NB4 (cell line): ENCODE results near the gene ONECUT2.
"Not testable (repeated sequence)": the region's sequence is repeated elsewhere in the genome, so short reads cannot be mapped to it uniquely, and the experiment has no call there.

ENCODE experiments used
- DNase-seq: peaks from one replicate; pipeline ENCODE4 v3.0.0; 2010; ENCODE audit warnings: low read depth
- H3K4me3 ChIP-seq: one replicate; pipeline ENCODE4 v1.5.1; 2011; ENCODE audit warnings: mild to moderate bottlenecking, low read depth, low read length, moderate library complexity
- MYC ChIP-seq: IDR thresholded peaks from 2 replicates; pipeline ENCODE4 v1.6.1; 2011; ENCODE audit warnings: low read depth, low read length
- POLR2A ChIP-seq: IDR thresholded peaks from 2 replicates; pipeline ENCODE4 v1.6.1; 2011; ENCODE audit warnings: mild to moderate bottlenecking; ENCODE audit not compliant: insufficient read length; ENCODE audit errors: extremely low read depth
- TF ChIP-seq, protein P1 (sequence below): IDR thresholded peaks from 2 replicates; pipeline ENCODE4 v1.6.1; 2011; ENCODE audit warnings: low read depth, low read length
- TF ChIP-seq, protein P2 (sequence below): IDR thresholded peaks from one replicate; pipeline ENCODE4 v1.5.1; 2012; ENCODE audit warnings: low read depth, low read length

The ONECUT2 gene

DNA sequence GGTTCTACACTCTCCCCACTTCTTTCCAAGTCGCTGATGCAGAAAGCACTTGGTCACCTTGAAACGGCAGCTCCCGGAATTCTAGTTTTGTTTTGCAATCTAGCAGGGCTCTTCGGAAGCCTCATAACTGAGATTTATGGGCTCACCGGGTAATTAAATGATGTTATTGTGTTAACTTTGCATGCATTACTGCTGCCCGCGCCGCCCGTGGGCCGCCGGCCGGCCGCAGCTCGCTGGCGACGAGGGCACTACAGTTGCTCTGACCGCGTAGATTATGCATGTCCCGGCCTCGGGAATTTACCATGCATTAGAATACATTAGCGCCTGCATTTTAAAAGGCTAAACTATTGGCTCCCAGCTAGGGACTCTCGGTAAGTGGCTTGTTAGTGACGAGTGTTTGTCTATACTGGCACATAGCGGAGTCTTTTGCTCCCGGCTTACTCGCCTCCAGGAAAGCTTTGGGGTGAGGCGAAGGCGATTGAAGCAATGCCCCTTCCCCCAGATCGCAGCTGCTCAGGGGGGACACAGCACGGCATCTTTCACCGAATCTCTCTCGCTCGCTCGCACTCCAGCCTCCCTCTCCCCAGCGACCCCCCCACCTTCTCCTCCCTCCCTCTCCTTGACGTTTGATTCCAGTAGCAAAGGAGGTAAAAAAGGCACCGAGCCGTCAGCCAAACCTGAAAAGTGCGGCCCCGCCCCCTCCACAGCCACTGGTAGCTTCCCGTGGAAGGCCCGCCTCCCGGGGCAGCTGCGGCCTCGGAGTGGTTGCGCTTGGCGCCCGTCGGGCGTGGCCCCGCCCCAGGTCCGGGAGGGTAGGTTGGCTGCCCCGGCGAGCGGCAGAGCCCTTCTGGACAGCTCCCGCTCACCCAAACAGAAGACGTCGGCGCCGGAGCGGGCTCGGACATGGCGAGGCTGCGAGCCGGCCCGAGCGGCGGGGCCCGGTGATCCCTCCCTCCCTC lies at the start of gene ONECUT2:
Gene ONECUT2, plus strand, starts transcription at position 839 of the 959 bp plus-strand sequence. CDS start 343 bp downstream, outside the sequence.
- TF ChIP-seq, protein P1, sequence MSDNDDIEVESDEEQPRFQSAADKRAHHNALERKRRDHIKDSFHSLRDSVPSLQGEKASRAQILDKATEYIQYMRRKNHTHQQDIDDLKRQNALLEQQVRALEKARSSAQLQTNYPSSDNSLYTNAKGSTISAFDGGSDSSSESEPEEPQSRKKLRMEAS: no peak
- no peak for TF ChIP-seq MYC
- TF ChIP-seq, protein P2, sequence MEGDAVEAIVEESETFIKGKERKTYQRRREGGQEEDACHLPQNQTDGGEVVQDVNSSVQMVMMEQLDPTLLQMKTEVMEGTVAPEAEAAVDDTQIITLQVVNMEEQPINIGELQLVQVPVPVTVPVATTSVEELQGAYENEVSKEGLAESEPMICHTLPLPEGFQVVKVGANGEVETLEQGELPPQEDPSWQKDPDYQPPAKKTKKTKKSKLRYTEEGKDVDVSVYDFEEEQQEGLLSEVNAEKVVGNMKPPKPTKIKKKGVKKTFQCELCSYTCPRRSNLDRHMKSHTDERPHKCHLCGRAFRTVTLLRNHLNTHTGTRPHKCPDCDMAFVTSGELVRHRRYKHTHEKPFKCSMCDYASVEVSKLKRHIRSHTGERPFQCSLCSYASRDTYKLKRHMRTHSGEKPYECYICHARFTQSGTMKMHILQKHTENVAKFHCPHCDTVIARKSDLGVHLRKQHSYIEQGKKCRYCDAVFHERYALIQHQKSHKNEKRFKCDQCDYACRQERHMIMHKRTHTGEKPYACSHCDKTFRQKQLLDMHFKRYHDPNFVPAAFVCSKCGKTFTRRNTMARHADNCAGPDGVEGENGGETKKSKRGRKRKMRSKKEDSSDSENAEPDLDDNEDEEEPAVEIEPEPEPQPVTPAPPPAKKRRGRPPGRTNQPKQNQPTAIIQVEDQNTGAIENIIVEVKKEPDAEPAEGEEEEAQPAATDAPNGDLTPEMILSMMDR: no peak
- no peak for TF ChIP-seq POLR2A
- no peak for DNase-seq

DNA sequence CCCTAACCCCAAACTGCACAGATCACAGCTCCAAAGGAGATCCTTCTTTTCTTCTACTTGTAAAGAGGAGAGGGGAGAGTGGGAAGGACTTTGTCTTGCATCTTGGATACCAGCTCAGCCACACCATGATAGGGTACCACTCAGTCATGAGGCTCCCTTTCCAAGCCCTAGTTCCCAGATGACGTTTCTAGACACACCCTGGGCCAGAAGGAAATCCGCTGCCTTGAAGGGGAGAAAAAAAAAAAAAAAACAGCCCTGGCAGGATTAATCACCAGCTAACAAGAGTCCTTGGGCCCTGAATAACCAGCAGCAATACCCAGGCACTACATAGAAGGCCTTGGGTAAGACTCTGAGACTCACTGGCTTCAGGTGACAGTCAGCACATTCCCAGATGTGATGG lies 45.9 kb upstream of the ONECUT2 start:
- H3K4me3 ChIP-seq: no peak overlapping the region
- no peak for DNase-seq
- TF ChIP-seq MYC: no peak
- TF ChIP-seq, protein P2: no peak
- TF ChIP-seq, protein P1: no peak
- no peak for TF ChIP-seq POLR2A

More for the DNA sequence above, at the start of gene ONECUT2:
- no peak within 1 kb of the TSS for H3K4me3 ChIP-seq

DNA sequence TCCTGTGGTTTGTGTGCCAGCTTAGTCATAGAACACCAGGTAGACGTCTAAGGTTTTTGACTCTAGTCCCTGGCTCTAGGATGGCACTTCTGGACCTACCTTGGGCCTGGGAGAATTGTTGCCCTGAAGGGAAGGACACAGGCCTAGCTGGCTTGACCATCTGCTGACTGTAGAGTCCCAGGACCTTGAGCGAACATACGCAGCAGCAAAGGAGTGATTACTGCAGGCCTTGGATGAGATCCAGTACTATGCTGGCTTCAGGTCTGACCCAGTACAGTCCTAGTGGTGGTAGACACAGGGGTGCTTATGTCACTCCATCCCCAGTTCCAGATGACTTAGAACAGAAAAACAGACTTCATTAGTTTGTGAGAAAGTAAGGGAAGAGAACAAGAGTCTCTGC lies 45.1 kb upstream of the ONECUT2 start:
- TF ChIP-seq MYC (no peak), POLR2A (no peak)
- TF ChIP-seq, protein P2: no peak
- TF ChIP-seq, protein P1: no peak
- no peak overlapping the region for H3K4me3 ChIP-seq
- DNase-seq: no peak

DNA sequence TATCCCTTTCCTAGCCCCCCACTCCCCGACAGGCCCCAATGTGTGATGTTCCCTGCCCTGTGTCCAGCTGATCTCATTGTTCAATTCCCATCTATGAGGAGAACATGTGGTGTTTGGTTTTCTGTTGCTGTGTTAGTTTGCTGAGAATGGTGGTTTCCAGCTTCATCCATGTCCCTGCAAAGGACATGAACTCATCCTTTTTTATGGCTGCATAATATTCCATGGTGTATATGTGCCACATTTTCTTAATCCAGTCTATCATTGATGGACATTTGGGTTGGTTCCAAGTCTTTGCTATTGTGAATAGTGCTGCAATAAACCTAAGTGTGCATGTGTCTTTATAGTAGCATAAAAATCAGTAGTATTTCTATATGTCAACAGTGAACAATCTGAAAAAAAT lies 40.4 kb upstream of the ONECUT2 start:
- not testable (repeated sequence) for H3K4me3 ChIP-seq, DNase-seq

GRCh38 chr18:57396831-57397230 lies 38.3 kb upstream of the ONECUT2 start:
- not testable (repeated sequence) for DNase-seq

DNA sequence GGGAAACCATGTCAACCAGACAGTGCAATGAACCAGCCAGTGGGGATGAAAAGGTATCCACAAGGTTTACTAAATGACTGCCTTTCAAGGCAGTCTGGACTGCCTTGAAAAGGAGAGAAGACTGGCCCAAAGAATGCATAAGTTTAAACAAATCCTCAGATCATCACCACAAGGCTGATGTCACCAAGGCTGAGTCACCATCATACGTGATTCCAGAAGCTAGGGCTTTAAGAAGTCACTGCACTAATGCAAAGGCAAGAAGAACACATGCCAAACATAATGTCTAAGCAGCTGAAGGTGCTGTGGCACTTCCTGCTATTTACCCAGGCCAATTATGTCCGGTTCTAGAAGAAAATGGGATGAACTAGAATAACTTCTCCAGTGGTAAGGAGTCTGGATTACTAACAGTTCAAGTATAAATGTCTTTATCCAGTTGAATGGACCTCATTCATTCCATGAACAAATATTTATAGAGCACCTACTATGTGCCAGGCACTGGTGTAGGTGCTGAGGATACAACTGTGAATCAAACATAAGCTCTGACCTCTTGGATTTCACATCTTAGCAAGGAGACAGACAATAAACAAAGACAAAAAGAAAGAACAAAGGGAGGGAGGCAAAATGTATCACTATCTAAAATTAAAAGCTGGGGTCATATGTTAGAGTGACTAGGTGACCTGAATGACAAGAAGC lies 37.6 kb upstream of the ONECUT2 start:
- TF ChIP-seq POLR2A: no peak
- TF ChIP-seq, protein P2: no peak
- DNase-seq: peak; percentile 5

More at GRCh38 chr18:57396831-57397230, 38.3 kb upstream of the ONECUT2 start:
- H3K4me3 ChIP-seq: not testable (repeated sequence)

More for the DNA sequence above, 37.6 kb upstream of the ONECUT2 start:
- H3K4me3 ChIP-seq: no peak overlapping the region
